Ovary (tissue), 10 donors: Measurements from ENCODE around the gene SLC7A6OS. TPM values are rescaled to one million over a fixed set of nuclear protein-coding genes. Genes with fewer than 3 reads are reported as not detected.

ENCODE experiments used
- DNase-seq, 5 donors: peaks; one replicate each; pipeline ENCODE4 v3.0.0-alpha.2; 2019 to 2020
- H3K27ac ChIP-seq, 2 donors: fragments of 200-600 bp; one replicate each; pipeline versions ENCODE4 v1.5.1 to v1.8.0; 2019 to 2022
- H3K27me3 ChIP-seq: fragments of 200-600 bp; one replicate; pipeline ENCODE4 v1.8.0; 2022
- H3K36me3 ChIP-seq: fragments of 200-600 bp; sonication (generic); one replicate; pipeline ENCODE4 v1.5.1; 2019
- H3K4me1 ChIP-seq: one replicate; pipeline ENCODE4 v1.8.1; 2013; ENCODE audit warnings: mild to moderate bottlenecking, moderate library complexity; ENCODE audit not compliant: insufficient read depth
- H3K4me3 ChIP-seq: fragments of 200-600 bp; sonication (generic); one replicate; pipeline ENCODE4 v1.5.1; 2017
- H3K9me3 ChIP-seq, 2 donors: fragments of 200-600 bp in 1 of 2; sonication (generic) in 1 of 2; one replicate each; pipeline versions ENCODE4 v1.5.1 to v1.8.1; 2013 to 2019; ENCODE audit warnings: mild to moderate bottlenecking in 1 of 2, moderate library complexity in 1 of 2
- EP300 ChIP-seq: sonication (generic); formaldehyde crosslinking; IDR thresholded peaks from one replicate; pipeline ENCODE4 v1.6.1; 2017; ENCODE audit warnings: antibody characterized with exemption
- POLR2A ChIP-seq: fragments of 450-650 bp; IDR thresholded peaks from one replicate; pipeline ENCODE4 v1.6.1; 2017; ENCODE audit warnings: antibody characterized with exemption, mild to moderate bottlenecking, moderate library complexity
- WGBS, 3 donors: extraction: QIAGEN DNeasy Blood & Tissue Kit in 1 of 3; methylation state at CpG; one replicate each; pipeline versions ENCODE4 v1.1.5 to v1.1.7; 2013 to 2017; 5-methylcytosine and 5-hydroxymethylcytosine counted together
- intact Hi-C, 4 donors: fragments of 100-400 bp; cut with DNase I; formaldehyde crosslinking; loops; one replicate each; pipeline versions ENCODE4 v1.11.0 to v1.15.1; 2022 to 2023
- long read RNA-seq, 3 donors: library from polyadenylated mRNA in 2 of 3; unstranded in 2 of 3; transcript quantifications; one replicate each; pipeline ENCODE4 v2.0.0 and lab custom pipeline, GENCODE V29; 2021 to 2026
- polyA plus RNA-seq, 2 donors: library from polyadenylated mRNA; stranded (reverse); fragments of 200-250 nt in 1 of 2; fragments of 350-450 nt in 1 of 2; fragmentation: Illumina TruSeq in 1 of 2; extraction: RNeasy Lipid Tissue Mini Kit (QIAGEN cat#74804) in 1 of 2; gene quantifications; one replicate each; pipeline ENCODE4 v1.2.3, GENCODE V29; 2013 to 2014
- total RNA-seq, 7 donors: library from RNA; depleted of rRNA in 2 of 7; stranded (reverse); fragments of >200 nt in 2 of 7; fragmentation: NEBNext Ultra II Directional in 3 of 7; extraction: Animal tissue kit (Norgen Biotek cat#: 25700) in 3 of 7; gene quantifications; one replicate each; pipeline versions ENCODE4 v1.1.0 to v1.2.4, GENCODE V29; 2016 to 2023
- TF ChIP-seq, protein P1 (sequence below), 3 donors: fragments of 450-650 bp in 2 of 3; fragments of 200-600 bp in 1 of 3; IDR thresholded peaks; one replicate each; pipeline versions ENCODE4 v1.5.1 to v1.8.0; 2016 to 2022; ENCODE audit warnings: antibody characterized with exemption in 3 of 3, mild to moderate bottlenecking in 1 of 3
- donor health status: DM: no; HTN: no; CAD: no; lungs with moderate emphysema.
- donor health status: DM: no; HTN: no; CAD: no.
- donor health status: Bipolar disorder and iron deficiency.
- donor health status: DM: yes; HTN: yes; CAD: no.
- donor health status: DM: no; HTN: no; CAD: no.
- donor health status: DM: yes; HTN: yes; CAD: no.

The SLC7A6OS gene
- total RNA-seq, result 10 to 100 TPM in 6 of 7 donors, 1 to 10 TPM in 1; 8.9 to 20.7 (median 17.6) TPM
- polyA plus RNA-seq, result 10 to 100 TPM in 1 of 2 donors, 1 to 10 TPM in 1; 8.7 to 18.3 TPM
- long read RNA-seq, donor 1, full-length matches to known transcripts, result 25 of 37 reads
- long read RNA-seq, donor 1, partial matches to known transcripts, result 1 of 37 reads
- long read RNA-seq, donor 1, other reads (novel, unspliced or antisense), result 11 of 37 reads
- long read RNA-seq, donor 2, full-length matches to known transcripts, result 5 of 5 reads
- long read RNA-seq, donor 2, partial matches to known transcripts, result 0 of 5 reads
- long read RNA-seq, donor 2, other reads (novel, unspliced or antisense), result 0 of 5 reads
- long read RNA-seq, donor 3, full-length matches to known transcripts, result 14 of 20 reads
- long read RNA-seq, donor 3, partial matches to known transcripts, result 1 of 20 reads
- long read RNA-seq, donor 3, other reads (novel, unspliced or antisense), result 5 of 20 reads

DNA sequence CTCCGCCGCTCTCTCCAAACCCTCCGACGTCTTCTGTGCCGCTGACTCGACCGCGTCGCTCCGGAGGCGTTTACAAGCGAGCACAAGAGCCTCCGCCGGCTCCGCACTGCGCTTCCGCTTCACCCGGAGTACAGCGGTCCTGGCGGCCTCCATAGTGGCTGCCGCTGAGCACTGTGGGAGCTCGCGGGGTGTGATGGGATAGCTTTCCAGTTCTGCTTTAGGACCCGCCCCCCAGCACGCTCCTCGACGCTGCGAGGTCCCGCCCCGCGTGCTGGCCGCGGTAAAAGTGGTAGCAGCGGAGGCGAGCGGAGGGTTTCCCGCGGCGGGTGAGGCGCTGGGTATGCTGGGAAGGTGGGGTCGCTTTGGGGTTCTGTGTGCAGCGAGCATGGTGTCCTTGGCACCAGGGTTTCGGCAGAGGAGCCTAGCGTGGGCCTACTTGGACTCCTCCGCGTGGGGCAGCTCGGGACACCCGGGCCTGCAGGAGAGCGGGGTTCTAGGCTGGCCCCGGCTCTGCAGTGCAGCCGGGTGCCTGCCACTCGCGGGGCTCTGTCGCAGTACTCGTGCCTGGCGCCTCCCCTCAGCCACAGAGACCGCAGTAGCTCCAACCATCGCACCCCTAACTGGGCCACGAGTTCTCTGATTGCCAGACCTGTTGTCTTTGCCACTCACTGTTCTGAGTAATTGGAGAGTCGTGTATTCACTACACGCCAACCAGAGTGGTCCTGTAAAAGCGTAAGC lies at the start of gene SLC7A6OS, which contains the start of gene PRMT7:
SLC7A6OS (minus strand) TSS at position 173 of the 738 bp plus-strand sequence; CDS start at position 153, 20 bp downstream.
PRMT7 (plus strand) TSS at position 246 of the 738 bp plus-strand sequence. CDS start 4,961 bp downstream, outside the sequence.
- Histone ChIP-seq H3K27me3 (no peaks in the 10 kb centered on the region), H3K4me3 (peak within 1 kb of the TSS; percentile 99), H3K9me3 (no peaks in the 10 kb centered on the region), H3K36me3 (no peaks in the 10 kb centered on the region), H3K4me1 (peaks cover 11% of the 10 kb centered on the region), H3K27ac (peak within 1 kb of the TSS; percentile 28 to 60)
- peak; percentile 81 to 88 (median 83) for DNase-seq
- TF ChIP-seq, protein P1, sequence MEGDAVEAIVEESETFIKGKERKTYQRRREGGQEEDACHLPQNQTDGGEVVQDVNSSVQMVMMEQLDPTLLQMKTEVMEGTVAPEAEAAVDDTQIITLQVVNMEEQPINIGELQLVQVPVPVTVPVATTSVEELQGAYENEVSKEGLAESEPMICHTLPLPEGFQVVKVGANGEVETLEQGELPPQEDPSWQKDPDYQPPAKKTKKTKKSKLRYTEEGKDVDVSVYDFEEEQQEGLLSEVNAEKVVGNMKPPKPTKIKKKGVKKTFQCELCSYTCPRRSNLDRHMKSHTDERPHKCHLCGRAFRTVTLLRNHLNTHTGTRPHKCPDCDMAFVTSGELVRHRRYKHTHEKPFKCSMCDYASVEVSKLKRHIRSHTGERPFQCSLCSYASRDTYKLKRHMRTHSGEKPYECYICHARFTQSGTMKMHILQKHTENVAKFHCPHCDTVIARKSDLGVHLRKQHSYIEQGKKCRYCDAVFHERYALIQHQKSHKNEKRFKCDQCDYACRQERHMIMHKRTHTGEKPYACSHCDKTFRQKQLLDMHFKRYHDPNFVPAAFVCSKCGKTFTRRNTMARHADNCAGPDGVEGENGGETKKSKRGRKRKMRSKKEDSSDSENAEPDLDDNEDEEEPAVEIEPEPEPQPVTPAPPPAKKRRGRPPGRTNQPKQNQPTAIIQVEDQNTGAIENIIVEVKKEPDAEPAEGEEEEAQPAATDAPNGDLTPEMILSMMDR (IDR thresholded peaks at IDR 0.05), result peak in 1 of 3 donors; percentile 49
- TF ChIP-seq EP300 (no peak), POLR2A (peak; percentile 48)
- intact Hi-C loops, result no loop called here
- 0% methylated on average over 61 to 62 of the region's 62 CpGs for WGBS, 3 donors

DNA sequence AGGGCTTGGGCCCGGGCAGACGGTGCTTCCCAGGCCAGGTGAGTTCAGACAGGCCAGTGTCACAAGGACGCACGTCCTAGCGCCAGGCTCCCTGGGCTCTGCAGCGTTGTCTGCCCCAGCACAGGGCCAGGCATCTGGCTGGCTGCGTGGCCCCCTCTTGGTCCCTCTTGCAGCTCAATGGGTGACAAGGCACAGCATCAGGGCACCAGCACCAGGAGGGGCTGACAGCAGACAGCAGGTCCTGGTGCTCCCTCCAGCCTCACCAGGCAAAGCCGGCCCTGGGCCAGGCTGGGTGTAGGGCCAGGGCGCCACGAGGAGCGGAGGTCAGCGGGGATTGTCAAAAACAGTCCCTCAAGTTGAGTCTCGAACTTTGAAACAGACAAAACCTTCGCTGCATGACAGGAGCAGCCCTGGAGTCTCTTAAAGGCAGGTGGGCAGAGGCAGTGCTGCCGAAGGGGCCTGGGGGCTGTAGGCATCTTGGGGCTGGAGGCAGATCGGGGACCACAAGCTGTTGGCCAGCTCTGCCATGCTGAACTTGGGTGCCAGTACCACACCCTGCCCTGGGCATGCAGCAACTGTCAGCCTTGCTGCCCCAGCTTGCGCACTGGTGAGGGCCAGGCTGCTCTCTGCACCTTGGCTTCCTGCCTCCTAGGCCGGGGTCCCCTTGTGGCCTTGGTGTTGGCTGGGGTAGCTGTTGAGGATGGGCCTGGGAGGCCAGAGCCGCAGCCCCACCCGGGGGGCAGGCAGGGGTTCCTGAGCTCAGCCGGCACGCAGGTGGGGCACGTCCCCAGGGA lies 48.8 kb upstream of the SLC7A6OS start:
- no peaks in the 10 kb centered on the region for H3K27me3 ChIP-seq
- H3K9me3 ChIP-seq, result no peaks in the 10 kb centered on the region
- TF ChIP-seq, protein P1 (IDR thresholded peaks at IDR 0.05), result no peak
- TF ChIP-seq EP300 (no peak), POLR2A (no peak)
- no peaks in the 10 kb centered on the region for H3K36me3 ChIP-seq
- peaks cover 2% of the 10 kb centered on the region for H3K4me1 ChIP-seq
- WGBS, 3 donors, result 74 to 84% (median 81%) methylated on average over 22 to 23 of the region's 23 CpGs
- intact Hi-C loops, result loop anchor here in 2 of 4 donors (10.0 kb wide), 1 partner anchor 155 kb away; no protein-coding TSS in a partner anchor
- no peak overlapping the region for H3K4me3 ChIP-seq
- DNase-seq, result no peak
- H3K27ac ChIP-seq, result no peak overlapping the region

DNA sequence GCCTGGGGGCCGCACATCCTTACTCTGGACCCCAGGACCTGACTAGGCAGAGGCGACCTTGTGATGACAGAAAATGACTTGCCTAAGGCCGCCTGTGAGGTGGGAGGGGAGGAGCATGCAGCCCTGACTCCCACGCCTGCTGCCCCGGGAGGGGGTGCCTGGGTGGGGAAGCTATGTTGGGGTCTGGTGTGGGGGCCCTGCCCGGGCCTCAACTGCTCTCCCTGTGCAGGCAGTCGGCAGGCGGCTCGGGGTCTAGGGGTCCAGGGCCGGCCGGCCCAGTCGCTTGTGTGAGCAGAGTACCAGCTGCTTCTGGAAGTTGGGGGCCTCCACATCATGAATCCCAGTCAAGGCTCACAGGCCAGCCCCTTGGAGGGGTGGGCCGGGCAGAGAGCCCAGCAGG lies 48.2 kb upstream of the SLC7A6OS start:
- Histone ChIP-seq H3K9me3 (no peaks in the 10 kb centered on the region), H3K4me1 (peaks cover 2% of the 10 kb centered on the region), H3K36me3 (no peaks in the 10 kb centered on the region), H3K27ac (no peak overlapping the region), H3K27me3 (no peaks in the 10 kb centered on the region), H3K4me3 (no peak overlapping the region)
- DNase-seq, result peak in 1 of 5 donors; percentile 17
- TF ChIP-seq EP300, result no peak
- TF ChIP-seq, protein P1 (IDR thresholded peaks at IDR 0.05), result no peak
- no peak for TF ChIP-seq POLR2A
- intact Hi-C loops, result no loop called here
- WGBS, 3 donors, result 61 to 83% (median 73%) methylated on average over 13 of the region's 13 CpGs

DNA sequence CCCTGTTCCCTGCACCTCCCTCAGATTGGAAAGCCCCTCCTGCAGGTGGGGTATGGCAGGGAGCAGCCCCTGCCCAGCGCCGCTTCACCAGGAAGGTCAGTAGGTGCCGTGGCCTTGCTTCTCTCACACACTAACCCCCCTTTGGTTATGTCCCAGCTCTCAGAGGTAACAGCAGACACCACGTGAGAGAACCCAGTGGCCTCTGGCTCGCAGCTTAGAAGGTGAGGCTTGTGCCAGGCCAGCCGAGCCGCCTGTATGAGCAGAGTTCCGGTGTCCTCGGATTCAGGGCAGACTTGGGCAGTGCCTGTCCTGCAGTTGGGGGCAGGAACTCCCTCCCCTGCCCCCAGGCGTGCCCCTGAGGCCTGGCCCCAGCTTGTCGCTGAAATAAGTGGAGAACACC lies 47.2 kb upstream of the SLC7A6OS start:
- 83 to 91% (median 87%) methylated on average over 11 of the region's 11 CpGs for WGBS, 3 donors
- no peak overlapping the region for H3K27ac ChIP-seq
- H3K27me3 ChIP-seq, result no peaks in the 10 kb centered on the region
- intact Hi-C loops, result no loop called here
- no peak for TF ChIP-seq EP300
- no peak for DNase-seq
- no peaks in the 10 kb centered on the region for H3K9me3 ChIP-seq
- no peaks in the 10 kb centered on the region for H3K36me3 ChIP-seq
- peaks cover 2% of the 10 kb centered on the region for H3K4me1 ChIP-seq
- no peak overlapping the region for H3K4me3 ChIP-seq
